Stomach (tissue), 4 donors: ENCODE results near the gene STXBP5L.

Experiments
- CTCF ChIP-seq, 7 experiments: fragments of 450-650 bp in 4 of 7; fragments of 200-600 bp in 3 of 7; sonication (generic) in 3 of 7; IDR thresholded peaks; one replicate each; pipeline ENCODE4 v1.5.1; 2016 to 2019; ENCODE audit warnings: antibody characterized with exemption in 7 of 7, control low read depth in 2 of 7, mild to moderate bottlenecking in 1 of 7
- POLR2A ChIP-seq, 4 donors: fragments of 450-650 bp; IDR thresholded peaks; one replicate each; pipeline ENCODE4 v1.6.1; 2016; ENCODE audit warnings: antibody characterized with exemption in 4 of 4, control low read depth in 2 of 4, mild to moderate bottlenecking in 1 of 4, moderate library complexity in 1 of 4
- POLR2AphosphoS5 ChIP-seq, 3 donors: sonication (generic); formaldehyde crosslinking; IDR thresholded peaks; one replicate each; pipeline ENCODE4 v1.6.1; 2016; ENCODE audit warnings: antibody characterized with exemption in 3 of 3

GRCh38 chr3:120983841-120984240 is 75.8 kb downstream of the STXBP5L start:
- TF ChIP-seq POLR2AphosphoS5 (IDR thresholded peaks at IDR 0.05) (no peak), POLR2A (IDR thresholded peaks at IDR 0.05) (no peak), CTCF (IDR thresholded peaks at IDR 0.05) (no peak)
